ENCODE measurements around the gene CDH13.

CDH13 gene

GRCh38 chr16:83835586-83836566 is 1209.1 kb downstream of the CDH13 start:
- DNase-seq = no peak

GRCh38 chr16:83837566-83837965 is 1210.8 kb downstream of the CDH13 start:
- DNase-seq = no peak

GRCh38 chr16:83838151-83838550 is 1211.4 kb downstream of the CDH13 start:
- DNase-seq = no peak

GRCh38 chr16:83839561-83839960 is 1212.8 kb downstream of the CDH13 start:
- DNase-seq = no peak

- DNase-seq = no peak
Measured at GRCh38 chr16:83840060-83840617, 1213.4 kb downstream of the CDH13 start.

- DNase-seq = no peak
Measured at GRCh38 chr16:83842291-83842690, 1215.5 kb downstream of the CDH13 start.

GRCh38 chr16:83842756-83843507 is 1216.2 kb downstream of the CDH13 start:
- DNase-seq = no peak

GRCh38 chr16:83843657-83844056 is 1216.9 kb downstream of the CDH13 start:
- no peak for DNase-seq

- no peak for DNase-seq
Measured at GRCh38 chr16:83845263-83845662, 1218.5 kb downstream of the CDH13 start.

GRCh38 chr16:83847371-83848225 is 1220.8 kb downstream of the CDH13 start:
- no peak for DNase-seq

GRCh38 chr16:83849421-83849820 is 1222.7 kb downstream of the CDH13 start:
- DNase-seq = no peak
